Measurements from ENCODE around the gene SART3.

- TF ChIP-seq CTCF (IDR thresholded peaks at IDR 0.05) (no peak), POLR2A (IDR thresholded peaks at IDR 0.05) (no peak)
Measured at GRCh38 chr12:108484845-108485244, 76.1 kb downstream of the SART3 start.
